HepG2 (cell line): ENCODE data around the gene P2RY6. TPM values are rescaled to one million over a fixed set of nuclear protein-coding genes. Genes with fewer than 3 reads are reported as not detected.

Source experiments
- CHD4 ChIP-seq: fragments of 200-600 bp; sonication (generic); IDR thresholded peaks from 2 replicates; pipeline ENCODE4 v1.7.0; 2017; ENCODE audit warnings: mild to moderate bottlenecking, low read length, borderline replicate concordance
- EEA1 ChIP-seq: sonication (generic); formaldehyde crosslinking; IDR thresholded peaks from 2 replicates; pipeline ENCODE4 v1.5.1; 2020; ENCODE audit warnings: mild to moderate bottlenecking, missing genetic modification reagents, borderline replicate concordance
- GABPB1 ChIP-seq: IDR thresholded peaks from 2 replicates; pipeline ENCODE4 v1.6.1; 2016; ENCODE audit warnings: mild to moderate bottlenecking, missing genetic modification reagents, moderate library complexity, missing compliant biosample characterization
- HMG20A ChIP-seq: IDR thresholded peaks from 2 replicates; pipeline ENCODE4 v1.6.1; 2016; ENCODE audit warnings: borderline replicate concordance
- HNF1B ChIP-seq: sonication (generic); formaldehyde crosslinking; IDR thresholded peaks from 2 replicates; pipeline ENCODE4 v1.5.1; 2020; ENCODE audit warnings: mild to moderate bottlenecking, moderate library complexity, missing genetic modification reagents
- MAZ ChIP-seq, 2 experiments: sonication (generic) in 1 of 2; formaldehyde crosslinking in 1 of 2; IDR thresholded peaks; 2 replicates each; pipeline versions ENCODE4 v1.5.0 to v1.6.1; 2012 to 2020; ENCODE audit warnings: low read depth in 2 of 2, mild to moderate bottlenecking in 2 of 2, borderline replicate concordance in 1 of 2, improper control_type of control experiment in 1 of 2, low read length in 1 of 2, missing genetic modification reagents in 1 of 2, moderate library complexity in 1 of 2
- MYC ChIP-seq: sonication (generic); formaldehyde crosslinking; IDR thresholded peaks from 2 replicates; pipeline ENCODE4 v1.9.0; 2021; ENCODE audit warnings: missing genetic modification reagents, borderline replicate concordance
- NFATC3 ChIP-seq: sonication (generic); formaldehyde crosslinking; IDR thresholded peaks from 2 replicates; pipeline ENCODE4 v1.5.1; 2020; ENCODE audit warnings: mild to moderate bottlenecking, missing genetic modification reagents
- NR0B2 ChIP-seq: sonication (generic); formaldehyde crosslinking; IDR thresholded peaks from 2 replicates; pipeline ENCODE4 v1.4.0; 2020; ENCODE audit warnings: mild to moderate bottlenecking, missing genetic modification reagents
- RXRA ChIP-seq: sonication (generic); formaldehyde crosslinking; IDR thresholded peaks from 2 replicates; pipeline ENCODE4 v1.5.1; 2020; ENCODE audit warnings: missing genetic modification reagents
- TARDBP ChIP-seq: sonication (generic); formaldehyde crosslinking; IDR thresholded peaks from 2 replicates; pipeline ENCODE4 v1.8.0; 2022; ENCODE audit warnings: mild to moderate bottlenecking, missing genetic modification reagents
- ZNF17 ChIP-seq: sonication (generic); formaldehyde crosslinking; IDR thresholded peaks from 2 replicates; pipeline ENCODE4 v1.5.0; 2020; ENCODE audit warnings: mild to moderate bottlenecking, missing genetic modification reagents
- ZNF282 ChIP-seq: fragments of 450-650 bp; IDR thresholded peaks from 2 replicates; pipeline ENCODE4 v1.6.1; 2018; ENCODE audit not compliant: partially characterized antibody
- ZNF660 ChIP-seq: sonication (generic); formaldehyde crosslinking; IDR thresholded peaks from 2 replicates; pipeline ENCODE4 v1.5.1; 2020; ENCODE audit warnings: mild to moderate bottlenecking, low read depth, missing genetic modification reagents, borderline replicate concordance
- ZNF678 ChIP-seq: sonication (generic); formaldehyde crosslinking; IDR thresholded peaks from 2 replicates; pipeline ENCODE4 v1.4.0; 2020; ENCODE audit warnings: mild to moderate bottlenecking, missing genetic modification reagents
- ZNF75D ChIP-seq: sonication (generic); formaldehyde crosslinking; IDR thresholded peaks from 2 replicates; pipeline ENCODE4 v1.8.1; 2023; ENCODE audit warnings: missing genetic modification reagents, mild to moderate bottlenecking, borderline replicate concordance
- ZNF850 ChIP-seq: sonication (generic); formaldehyde crosslinking; conservative IDR thresholded peaks from 2 replicates; pipeline ENCODE4 v1.9.0; 2021; ENCODE audit warnings: mild to moderate bottlenecking, missing genetic modification reagents
- polyA plus RNA-seq, 8 experiments: library from polyadenylated mRNA; depleted of rRNA in 3 of 8; stranded (reverse) in 7 of 8; unstranded in 1 of 8; fragments of >200 nt; fragmentation: Illumina TruSeq in 4 of 8; extraction: Trizol in 4 of 8; gene quantifications; 2 replicates each; pipeline versions ENCODE4 v1.2.1 to v1.2.3, GENCODE V29; 2011 to 2016; ENCODE audit warnings: low read depth in 4 of 8, missing spikeins in 1 of 8, mixed read lengths in 1 of 8; ENCODE audit not compliant: insufficient read depth in 1 of 8
- total RNA-seq, 5 experiments: library from RNA; depleted of rRNA; stranded (reverse); fragments of >200 nt; fragmentation: Illumina TruSeq; extraction: Trizol; gene quantifications; 2 replicates each; pipeline ENCODE4 v1.2.3, GENCODE V29; 2016; ENCODE audit warnings: low read depth in 1 of 5
- TF ChIP-seq, protein P1 (sequence below): sonication (generic); formaldehyde crosslinking; IDR thresholded peaks from 2 replicates; pipeline ENCODE4 v1.5.0; 2020; ENCODE audit warnings: missing genetic modification reagents
- TF ChIP-seq, protein P2 (sequence below): IDR thresholded peaks from 2 replicates; pipeline ENCODE4 v1.6.1; 2016; ENCODE audit warnings: missing biosample characterization, missing genetic modification reagents, low read depth
- TF ChIP-seq, protein P3 (sequence below), 2 experiments: IDR thresholded peaks; 2 replicates each; pipeline ENCODE4 v1.6.1; 2011 to 2012; ENCODE audit warnings: low read length in 2 of 2, borderline replicate concordance in 1 of 2, low read depth in 1 of 2, mild to moderate bottlenecking in 1 of 2, moderate library complexity in 1 of 2

The P2RY6 gene
- total and polyA plus RNA-seq, 2 of the 13 experiments (the other 11 are each of a cell fraction or from before 2014, with no cell fraction given): 0.09 to 0.29 TPM

- TF ChIP-seq HNF1B (CRISPR knock-in tag) (peak; percentile 36; the same call in 1 of the 2 replicates), NR0B2 (CRISPR knock-in tag) (no peak), HMG20A (no peak), NFATC3 (CRISPR knock-in tag) (no peak), ZNF75D (no peak), ZNF17 (CRISPR knock-in tag) (no peak), GABPB1 (CRISPR knock-in tag) (peak; percentile 25; the same call in 1 of the 2 replicates), CHD4 (no peak), ZNF678 (CRISPR knock-in tag) (no peak), ZNF850 (CRISPR knock-in tag) (no peak), RXRA (CRISPR knock-in tag) (peak; percentile 77), EEA1 (CRISPR knock-in tag) (no peak), MAZ (IDR thresholded peaks at IDR 0.05; ENCODE audit: borderline replicate concordance, low read depth, low read length) (peak; percentile 42; the same call in 1 of the 2 replicates), MAZ (CRISPR knock-in tag; IDR thresholded peaks at IDR 0.05; ENCODE audit: low read depth) (peak; percentile 79; the same call in 1 of the 2 replicates), TARDBP (CRISPR knock-in tag) (0 out of 2 replicates have a peak, but pooled peaks have one; percentile 45), MYC (peak; percentile 47; the same call in 1 of the 2 replicates), ZNF660 (CRISPR knock-in tag) (no peak), ZNF282 (no peak)
- TF ChIP-seq, protein P1, sequence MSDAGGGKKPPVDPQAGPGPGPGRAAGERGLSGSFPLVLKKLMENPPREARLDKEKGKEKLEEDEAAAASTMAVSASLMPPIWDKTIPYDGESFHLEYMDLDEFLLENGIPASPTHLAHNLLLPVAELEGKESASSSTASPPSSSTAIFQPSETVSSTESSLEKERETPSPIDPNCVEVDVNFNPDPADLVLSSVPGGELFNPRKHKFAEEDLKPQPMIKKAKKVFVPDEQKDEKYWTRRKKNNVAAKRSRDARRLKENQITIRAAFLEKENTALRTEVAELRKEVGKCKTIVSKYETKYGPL (CRISPR knock-in tag): no peak
- TF ChIP-seq, protein P2, sequence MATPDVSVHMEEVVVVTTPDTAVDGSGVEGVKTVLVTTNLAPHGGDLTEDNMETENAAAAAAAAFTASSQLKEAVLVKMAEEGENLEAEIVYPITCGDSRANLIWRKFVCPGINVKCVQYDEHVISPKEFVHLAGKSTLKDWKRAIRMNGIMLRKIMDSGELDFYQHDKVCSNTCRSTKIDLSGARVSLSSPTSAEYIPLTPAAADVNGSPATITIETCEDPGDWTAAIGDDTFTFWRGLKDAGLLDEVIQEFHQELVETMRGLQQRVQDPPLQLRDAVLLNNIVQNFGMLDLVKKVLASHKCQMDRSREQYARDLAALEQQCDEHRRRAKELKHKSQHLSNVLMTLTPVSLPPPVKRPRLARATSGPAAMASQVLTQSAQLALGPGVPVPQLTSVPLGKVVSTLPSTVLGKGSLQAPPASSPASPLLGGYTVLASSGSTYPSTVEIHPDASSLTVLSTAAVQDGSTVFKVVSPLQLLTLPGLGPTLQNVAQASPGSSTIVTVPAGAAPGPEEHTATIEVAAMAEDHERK (CRISPR knock-in tag): no peak
- TF ChIP-seq, protein P3, sequence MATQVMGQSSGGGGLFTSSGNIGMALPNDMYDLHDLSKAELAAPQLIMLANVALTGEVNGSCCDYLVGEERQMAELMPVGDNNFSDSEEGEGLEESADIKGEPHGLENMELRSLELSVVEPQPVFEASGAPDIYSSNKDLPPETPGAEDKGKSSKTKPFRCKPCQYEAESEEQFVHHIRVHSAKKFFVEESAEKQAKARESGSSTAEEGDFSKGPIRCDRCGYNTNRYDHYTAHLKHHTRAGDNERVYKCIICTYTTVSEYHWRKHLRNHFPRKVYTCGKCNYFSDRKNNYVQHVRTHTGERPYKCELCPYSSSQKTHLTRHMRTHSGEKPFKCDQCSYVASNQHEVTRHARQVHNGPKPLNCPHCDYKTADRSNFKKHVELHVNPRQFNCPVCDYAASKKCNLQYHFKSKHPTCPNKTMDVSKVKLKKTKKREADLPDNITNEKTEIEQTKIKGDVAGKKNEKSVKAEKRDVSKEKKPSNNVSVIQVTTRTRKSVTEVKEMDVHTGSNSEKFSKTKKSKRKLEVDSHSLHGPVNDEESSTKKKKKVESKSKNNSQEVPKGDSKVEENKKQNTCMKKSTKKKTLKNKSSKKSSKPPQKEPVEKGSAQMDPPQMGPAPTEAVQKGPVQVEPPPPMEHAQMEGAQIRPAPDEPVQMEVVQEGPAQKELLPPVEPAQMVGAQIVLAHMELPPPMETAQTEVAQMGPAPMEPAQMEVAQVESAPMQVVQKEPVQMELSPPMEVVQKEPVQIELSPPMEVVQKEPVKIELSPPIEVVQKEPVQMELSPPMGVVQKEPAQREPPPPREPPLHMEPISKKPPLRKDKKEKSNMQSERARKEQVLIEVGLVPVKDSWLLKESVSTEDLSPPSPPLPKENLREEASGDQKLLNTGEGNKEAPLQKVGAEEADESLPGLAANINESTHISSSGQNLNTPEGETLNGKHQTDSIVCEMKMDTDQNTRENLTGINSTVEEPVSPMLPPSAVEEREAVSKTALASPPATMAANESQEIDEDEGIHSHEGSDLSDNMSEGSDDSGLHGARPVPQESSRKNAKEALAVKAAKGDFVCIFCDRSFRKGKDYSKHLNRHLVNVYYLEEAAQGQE (IDR thresholded peaks at IDR 0.05; ENCODE audit: borderline replicate concordance in 1 of 2, low read depth in 1 of 2, low read length in 2 of 2): no peak
These were observed 17.0 kb downstream of the P2RY6 start (continued) for GRCh38 chr11:73288873-73289707.
